HCT116 (cell line): Measurements from ENCODE around the gene PHACTR4. TPM values are rescaled to one million over a fixed set of nuclear protein-coding genes. Genes with fewer than 3 reads are reported as not detected.

ENCODE experiments used
- ATAC-seq: fragments of 200-7000 bp; cut with Tn5 transposase; 2 replicates; pipeline ENCODE4 v1.9.1; 2020; ENCODE audit warnings: mild to moderate bottlenecking, moderate library complexity
- Bru-seq: library from RNA; stranded (reverse); fragments of 400-500 nt; gene quantifications from one replicate; lab custom pipeline; 2021; lab: Mats Ljungman, UMichigan
- BruChase-seq, 2 experiments: library from RNA; stranded (reverse); fragments of 400-500 nt; gene quantifications; one replicate each; lab custom pipeline; 2021; lab: Mats Ljungman, UMichigan
- BruUV-seq: library from RNA; stranded (reverse); fragments of 400-500 nt; replicated peaks from 2 replicates; lab custom pipeline; 2021; lab: Mats Ljungman, UMichigan
- CTCF ChIA-PET: fragments of 300-600 bp; sonication (Branson Sonifier 250); formaldehyde crosslinking; loops from one replicate; lab custom pipeline; 2021; ENCODE audit warnings: antibody characterized with exemption; lab: Charles Lee
- POLR2A ChIA-PET: fragments of 300-600, 350-600 bp; sonication (Branson Sonifier 250); formaldehyde crosslinking; loops from one replicate; lab custom pipeline; 2021; ENCODE audit warnings: antibody characterized with exemption; lab: Charles Lee
- RAD21 ChIA-PET, 2 experiments: fragments of 300-600 bp; sonication (Branson Sonifier 250); formaldehyde crosslinking; loops; one replicate each; lab custom pipeline; 2023; ENCODE audit warnings: low total read pairs in 2 of 2; ENCODE audit not compliant: uncharacterized antibody in 2 of 2, unreplicated experiment in 2 of 2, low non-redundant PET in 1 of 2; lab: Charles Lee
- DNase-seq: peaks from one replicate; pipeline ENCODE4 v3.0.0-alpha.2; 2010; ENCODE audit warnings: low read depth, low spot score
- H2AFZ ChIP-seq: fragments of 200-600 bp; shearing (Covaris generic), sonication (generic); 2 replicates; pipeline ENCODE4 v1.6.1; 2017; ENCODE audit warnings: low read depth, mixed run types, mixed read lengths, antibody characterized with exemption, low read length; ENCODE audit not compliant: poor library complexity, severe bottlenecking
- H3K27ac ChIP-seq: 2 replicates; pipeline ENCODE4 v1.5.1; 2012; ENCODE audit warnings: low read depth, low read length
- H3K27me3 ChIP-seq: fragments of 200-600 bp; sonication (generic); 2 replicates; pipeline ENCODE4 v1.6.1; 2016; ENCODE audit warnings: mixed run types, low read length, mixed read lengths; ENCODE audit not compliant: insufficient read depth
- H3K36me3 ChIP-seq, 2 experiments: fragments of 200-500 bp in 1 of 2; fragments of 200-600 bp in 1 of 2; sonication (Bioruptor generic) in 1 of 2; sonication (generic) in 1 of 2; 2 replicates each; pipeline versions ENCODE4 v1.5.1 to v1.6.1; 2014 to 2016; ENCODE audit warnings: low read length in 2 of 2, inconsistent platforms in 1 of 2, mixed read lengths in 1 of 2, mixed run types in 1 of 2; ENCODE audit not compliant: insufficient read depth in 2 of 2, control insufficient read depth in 1 of 2
- H3K4me1 ChIP-seq, 2 experiments: fragments of 200-600 bp in 1 of 2; sonication (generic) in 1 of 2; 2 replicates each; pipeline versions ENCODE4 v1.5.1 to v1.6.1; 2012 to 2017; ENCODE audit warnings: low read length in 2 of 2, inconsistent platforms in 1 of 2, mild to moderate bottlenecking in 1 of 2, mixed read lengths in 1 of 2, mixed run types in 1 of 2, moderate library complexity in 1 of 2; ENCODE audit not compliant: insufficient read depth in 2 of 2, control insufficient read depth in 1 of 2
- H3K4me2 ChIP-seq: fragments of 200-600 bp; sonication (generic); 2 replicates; pipeline ENCODE4 v1.6.1; 2017; ENCODE audit warnings: mixed run types, low read length, mixed read lengths
- H3K4me3 ChIP-seq, 2 experiments: fragments of 200-600 bp in 1 of 2; sonication (generic) in 1 of 2; replicated peaks in 1 of 2; 2 replicates each; pipeline ENCODE4 v1.5.1; 2011 to 2016; ENCODE audit warnings: low read length in 2 of 2, control low read depth in 1 of 2, low read depth in 1 of 2, mild to moderate bottlenecking in 1 of 2, mixed read lengths in 1 of 2, mixed run types in 1 of 2
- H3K79me2 ChIP-seq: fragments of 200-600 bp; sonication (generic); 2 replicates; pipeline ENCODE4 v1.6.1; 2017; ENCODE audit warnings: mild to moderate bottlenecking, mixed run types, low read length, moderate library complexity, mixed read lengths; ENCODE audit not compliant: insufficient read depth
- H3K9ac ChIP-seq: fragments of 200-600 bp; sonication (generic); 2 replicates; pipeline ENCODE4 v1.6.1; 2016; ENCODE audit warnings: low read length, mixed read lengths
- H3K9me2 ChIP-seq: fragments of 200-600 bp; sonication (generic), shearing (Covaris generic); 2 replicates; pipeline ENCODE4 v1.6.1; 2017; ENCODE audit warnings: mixed run types, mild to moderate bottlenecking, moderate library complexity; ENCODE audit not compliant: insufficient read depth
- H3K9me3 ChIP-seq, 2 experiments: fragments of 200-500 bp in 1 of 2; fragments of 200-600 bp in 1 of 2; sonication (Bioruptor generic) in 1 of 2; sonication (generic) in 1 of 2; 2 replicates each; pipeline ENCODE4 v1.6.1; 2014 to 2017; ENCODE audit warnings: low read length in 2 of 2, mixed read lengths in 2 of 2, inconsistent platforms in 1 of 2, low read depth in 1 of 2, mild to moderate bottlenecking in 1 of 2, mixed run types in 1 of 2, moderate library complexity in 1 of 2; ENCODE audit not compliant: control insufficient read depth in 1 of 2, insufficient read depth in 1 of 2
- H4K20me1 ChIP-seq: fragments of 200-600 bp; sonication (generic), shearing (Covaris generic); 2 replicates; pipeline ENCODE4 v1.6.1; 2017; ENCODE audit warnings: mixed run types, mild to moderate bottlenecking, moderate library complexity; ENCODE audit not compliant: insufficient read depth
- CBX3 ChIP-seq: IDR thresholded peaks from 2 replicates; pipeline ENCODE4 v1.6.1; 2012; ENCODE audit warnings: low read depth
- CEBPB ChIP-seq: IDR thresholded peaks from 2 replicates; pipeline ENCODE4 v1.6.1; 2012; ENCODE audit warnings: low read depth
- EGR1 ChIP-seq: IDR thresholded peaks from 2 replicates; pipeline ENCODE4 v1.6.1; 2012; ENCODE audit warnings: low read depth
- EZH2 ChIP-seq: fragments of 200-600 bp; sonication (generic); IDR thresholded peaks from 2 replicates; pipeline ENCODE4 v1.6.1; 2017; ENCODE audit warnings: antibody characterized with exemption, mixed run types
- EZH2phosphoT487 ChIP-seq: fragments of 200-600 bp; IDR thresholded peaks from 2 replicates; pipeline ENCODE4 v1.6.1; 2018; ENCODE audit warnings: antibody characterized with exemption, borderline replicate concordance
- JUND ChIP-seq: IDR thresholded peaks from 2 replicates; pipeline ENCODE4 v1.6.1; 2012
- MAX ChIP-seq: IDR thresholded peaks from 2 replicates; pipeline ENCODE4 v1.6.1; 2012
- POLR2A ChIP-seq: IDR thresholded peaks from 2 replicates; pipeline ENCODE4 v1.7.0; 2011; ENCODE audit warnings: borderline replicate concordance; ENCODE audit not compliant: insufficient read depth, insufficient read length; ENCODE audit errors: extremely low read depth
- POLR2AphosphoS5 ChIP-seq: IDR thresholded peaks from 2 replicates; pipeline ENCODE4 v1.6.1; 2011; ENCODE audit warnings: mild to moderate bottlenecking, low read depth, low read length, moderate library complexity
- RAD21 ChIP-seq: IDR thresholded peaks from 2 replicates; pipeline ENCODE4 v1.6.1; 2012; ENCODE audit warnings: low read depth, mild to moderate bottlenecking
- REST ChIP-seq: IDR thresholded peaks from 2 replicates; pipeline ENCODE4 v1.6.1; 2012; ENCODE audit warnings: low read depth
- SIN3A ChIP-seq: IDR thresholded peaks from 2 replicates; pipeline ENCODE4 v1.6.1; 2012; ENCODE audit warnings: low read depth
- SP1 ChIP-seq: IDR thresholded peaks from 2 replicates; pipeline ENCODE4 v1.6.1; 2012; ENCODE audit warnings: low read depth
- SRF ChIP-seq: IDR thresholded peaks from 2 replicates; pipeline ENCODE4 v1.6.1; 2012; ENCODE audit warnings: low read depth
- TCF7L2 ChIP-seq: IDR thresholded peaks from 2 replicates; pipeline ENCODE4 v1.7.0; 2011; ENCODE audit warnings: borderline replicate concordance, inconsistent platforms; ENCODE audit not compliant: insufficient read depth, insufficient read length; ENCODE audit errors: extremely low read depth
- YY1 ChIP-seq: IDR thresholded peaks from 2 replicates; pipeline ENCODE4 v1.6.1; 2011; ENCODE audit warnings: low read length, low read depth, moderate library complexity, mild to moderate bottlenecking; ENCODE audit not compliant: insufficient replicate concordance; ENCODE audit errors: extremely low read depth
- ZBTB33 ChIP-seq: IDR thresholded peaks from 2 replicates; pipeline ENCODE4 v1.6.1; 2011; ENCODE audit warnings: mild to moderate bottlenecking, low read length, moderate library complexity; ENCODE audit not compliant: insufficient replicate concordance; ENCODE audit errors: extremely low read depth
- ZFX ChIP-seq: fragments of 450-650 bp; IDR thresholded peaks from 2 replicates; pipeline ENCODE4 v1.6.1; 2017
- ZNF274 ChIP-seq: fragments of 200-500 bp; sonication (Bioruptor generic); IDR thresholded peaks from 2 replicates; pipeline ENCODE4 v1.6.1; 2014; ENCODE audit warnings: mild to moderate bottlenecking, low read depth, low read length, inconsistent platforms
- intact Hi-C: fragments of 100-400 bp; cut with micrococcal nuclease; formaldehyde crosslinking; loops from 2 replicates; pipeline ENCODE4 v1.10.0; 2022
- long read RNA-seq: library from polyadenylated mRNA; unstranded; transcript quantifications from one replicate; pipeline ENCODE4 v2.0.0, GENCODE V29; 2021; ENCODE audit not compliant: unreplicated experiment
- polyA plus RNA-seq: library from polyadenylated mRNA; unstranded; fragments of >200 nt; gene quantifications from 2 replicates; pipeline ENCODE4 v1.2.1, GENCODE V29; 2012; ENCODE audit warnings: missing spikeins
- total RNA-seq: library from RNA; stranded (reverse); gene quantifications from one replicate; pipeline ENCODE4 v1.2.1, GENCODE V29; 2021; ENCODE audit not compliant: unreplicated experiment

Gene PHACTR4
- total RNA-seq: 36.0 TPM
- 16.4 and 21.8 TPM in 2 replicates for polyA plus RNA-seq
- percentile 82 among the genes with signal in this experiment for Bru-seq, nascent RNA
- percentile 74 among the genes with signal in this experiment for BruChase-seq, experiment 1, labeled RNA remaining after a 6-hour chase
- percentile 77 among the genes with signal in this experiment for BruChase-seq, experiment 2, labeled RNA remaining after a 2-hour chase
- long read RNA-seq, full-length matches to known transcripts: 3 of 19 reads
- long read RNA-seq, partial matches to known transcripts: 6 of 19 reads
- long read RNA-seq, other reads (novel, unspliced or antisense): 10 of 19 reads

GRCh38 chr1:28369371-28370238 lies at the start of gene PHACTR4:
Gene PHACTR4, plus strand, starts transcription at chr1:28369740. Its CDS starts 37,708 bp downstream, at chr1:28407448.
- Histone ChIP-seq H3K36me3 (no peaks in the 10 kb centered on the region), H3K9me2 (no peaks in the 10 kb centered on the region), H4K20me1 (no peaks in the 10 kb centered on the region), H3K4me2 (peak within 1 kb of the TSS; percentile 80), H3K27ac (peak within 1 kb of the TSS; percentile 92), H3K4me1 (peaks cover 52 to 76% of the 10 kb centered on the region in 2 experiments), H3K4me3 (peak within 1 kb of the TSS; percentile 87 to 93), H3K9me3 (no peaks in the 10 kb centered on the region), H3K27me3 (no peaks in the 10 kb centered on the region), H3K9ac (peak within 1 kb of the TSS; percentile 82), H3K79me2 (peaks cover 48% of the 10 kb centered on the region), H2AFZ (peak within 1 kb of the TSS; percentile 71)
- ATAC-seq: peak; percentile 92
- ChIA-PET CTCF (interaction anchor here (1.0 to 5.8 kb wide), 7 partner anchors 10 to 233 kb away, joined by 3 to 73 read pairs (median 6); no protein-coding TSS in a partner anchor), POLR2A (interaction anchor here (0.6 to 2.3 kb wide), 13 partner anchors 14 to 439 kb away, joined by 3 to 28 read pairs (median 3); partner anchors contain the start of gene SESN2), RAD21 (interaction anchor here (0.6 to 3.1 kb wide), 5 partner anchors 10 to 508 kb away, joined by 3 to 24 read pairs (median 4); partner anchors contain the start of gene MED18 (in 1 of the 2))
- no TSS peak for BruUV-seq
- DNase-seq: peak; percentile 92
- intact Hi-C loops: loop anchor here (2.0 to 10.0 kb wide), 2 partner anchors 279 to 505 kb away; no protein-coding TSS in a partner anchor
- TF ChIP-seq JUND (no peak), ZFX (peak; percentile 88), ZNF274 (no peak), SP1 (peak; percentile 34; the same call in 1 of the 2 replicates), EZH2 (no peak), CEBPB (no peak), MAX (peak; percentile 79), YY1 (peak; percentile 94), ZBTB33 (no peak), REST (no peak), EZH2phosphoT487 (no peak), TCF7L2 (peak; percentile 65), POLR2A (peak; percentile 93), CBX3 (no peak), POLR2AphosphoS5 (peak; percentile 97), SIN3A (peak; percentile 62; the same call in 1 of the 2 replicates), EGR1 (peak; percentile 43; the same call in 1 of the 2 replicates), SRF (no peak), RAD21 (no peak)
